DND-41 (cell line): ENCODE results near the gene CALY.
A peak's percentile ranks its signal among the peaks of the same experiment; 100 is the strongest.
"Not testable (repeated sequence)": the region's sequence is repeated elsewhere in the genome, so short reads cannot be mapped to it uniquely, and the experiment has no call there.

ENCODE experiments used
- ATAC-seq: fragments of 200-7000 bp; cut with Tn5 transposase; 3 replicates; pipeline ENCODE4 v1.9.1; 2021; ENCODE audit warnings: low read depth; ENCODE audit not compliant: insufficient read depth
- DNase-seq: peaks from one replicate; pipeline ENCODE4 v3.0.0-alpha.2; 2020
- H2AFZ ChIP-seq: 2 replicates; pipeline ENCODE4 v1.6.0; 2012; ENCODE audit warnings: low read depth, low read length
- H3K27ac ChIP-seq: 2 replicates; pipeline ENCODE4 v1.5.1; 2012; ENCODE audit warnings: low read length, inconsistent platforms
- H3K27me3 ChIP-seq: fragments of 200-600 bp; sonication (generic); 2 replicates; pipeline ENCODE4 v1.6.0; 2012; ENCODE audit warnings: low read length, mild to moderate bottlenecking, inconsistent platforms; ENCODE audit not compliant: insufficient read depth, poor library complexity
- H3K36me3 ChIP-seq: 2 replicates; pipeline ENCODE4 v1.5.1; 2012; ENCODE audit warnings: low read length, inconsistent platforms; ENCODE audit not compliant: insufficient read depth
- H3K4me1 ChIP-seq: 2 replicates; pipeline ENCODE4 v1.5.1; 2012; ENCODE audit warnings: mild to moderate bottlenecking, low read length; ENCODE audit not compliant: insufficient read depth
- H3K4me2 ChIP-seq: 2 replicates; pipeline ENCODE4 v1.6.0; 2012; ENCODE audit warnings: mild to moderate bottlenecking, moderate library complexity, low read length, inconsistent platforms; ENCODE audit not compliant: insufficient read depth
- H3K4me3 ChIP-seq, 2 experiments: fragments of 200-600 bp in 1 of 2; shearing (Covaris generic) in 1 of 2; 2 replicates each; pipeline ENCODE4 v1.5.1; 2012 to 2016; ENCODE audit warnings: inconsistent platforms in 2 of 2, low read length in 2 of 2, mild to moderate bottlenecking in 2 of 2, low read depth in 1 of 2, moderate library complexity in 1 of 2
- H3K79me2 ChIP-seq: 2 replicates; pipeline ENCODE4 v1.6.0; 2012; ENCODE audit warnings: low read length, inconsistent platforms; ENCODE audit not compliant: insufficient read depth
- H3K9ac ChIP-seq: 2 replicates; pipeline ENCODE4 v1.6.0; 2012; ENCODE audit warnings: low read depth, mild to moderate bottlenecking, inconsistent platforms, low read length, moderate library complexity
- H3K9me3 ChIP-seq: 2 replicates; pipeline ENCODE4 v1.5.1; 2012; ENCODE audit warnings: low read length, moderate library complexity, mild to moderate bottlenecking, inconsistent platforms; ENCODE audit not compliant: insufficient read depth, severe bottlenecking
- H4K20me1 ChIP-seq: 2 replicates; pipeline ENCODE4 v1.6.0; 2012; ENCODE audit warnings: low read length; ENCODE audit not compliant: insufficient read depth
- EZH2 ChIP-seq: IDR thresholded peaks from 3 replicates; pipeline ENCODE4 v1.6.1; 2012; ENCODE audit warnings: borderline replicate concordance, low read depth, mild to moderate bottlenecking, moderate library complexity, low read length, inconsistent platforms; ENCODE audit not compliant: severe bottlenecking
- TF ChIP-seq, protein P1 (sequence below): IDR thresholded peaks from 2 replicates; pipeline ENCODE4 v1.5.1; 2012; ENCODE audit warnings: borderline replicate concordance, low read length, moderate library complexity, mild to moderate bottlenecking; ENCODE audit not compliant: poor library complexity, severe bottlenecking; ENCODE audit errors: extremely low read depth

The CALY gene

DNA sequence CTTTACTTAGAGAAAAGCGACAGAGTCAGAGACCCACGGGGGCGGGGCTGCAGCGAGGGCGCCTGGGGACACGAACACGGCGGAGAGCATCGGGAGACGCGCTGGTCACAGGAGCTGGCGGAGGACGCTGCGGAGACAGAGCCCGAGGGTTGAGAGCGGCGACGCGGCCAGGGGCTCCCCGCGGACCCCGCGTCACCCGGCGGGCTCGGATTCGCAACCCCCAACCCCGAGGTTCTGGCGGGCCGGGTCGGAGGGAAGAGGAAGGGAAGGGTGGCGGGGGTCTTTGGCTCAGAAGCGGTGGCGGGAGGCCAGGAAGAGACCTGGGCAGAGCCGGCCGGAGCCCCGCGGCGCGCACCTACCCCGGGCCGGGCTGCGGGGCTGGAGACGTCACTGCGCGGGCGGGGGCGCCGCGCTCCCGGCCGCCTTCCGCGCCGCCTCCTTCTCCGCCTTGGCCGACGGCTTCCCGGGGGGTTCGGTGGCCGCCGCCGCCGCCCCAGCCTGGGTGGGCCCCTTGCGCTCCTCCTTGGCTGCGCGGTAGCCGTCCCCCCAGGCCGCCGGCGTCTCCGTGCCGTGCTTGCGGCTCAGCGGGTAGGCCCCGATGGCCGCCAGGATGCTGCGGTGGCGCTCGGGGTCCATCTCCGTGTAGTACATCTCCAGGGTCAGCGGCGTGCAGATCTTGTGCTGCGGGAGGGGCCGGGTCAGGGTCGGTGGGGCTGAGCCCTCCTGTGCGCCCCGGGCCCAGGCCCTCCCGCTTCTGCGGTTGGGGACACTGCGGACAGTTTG, 11.1 kb downstream of the CALY start:
- no peaks in the 10 kb centered on the region for H3K79me2 ChIP-seq
- H3K4me2 ChIP-seq: no peak overlapping the region; the same call in 1 of the 2 replicates
- H3K36me3 ChIP-seq: no peaks in the 10 kb centered on the region
- no peak overlapping the region for H3K4me3 ChIP-seq
- H3K4me1 ChIP-seq: peaks cover 13% of the 10 kb centered on the region
- no peaks in the 10 kb centered on the region for H3K9me3 ChIP-seq
- H3K27ac ChIP-seq: no peak overlapping the region
- no peak for TF ChIP-seq EZH2
- TF ChIP-seq, protein P1, sequence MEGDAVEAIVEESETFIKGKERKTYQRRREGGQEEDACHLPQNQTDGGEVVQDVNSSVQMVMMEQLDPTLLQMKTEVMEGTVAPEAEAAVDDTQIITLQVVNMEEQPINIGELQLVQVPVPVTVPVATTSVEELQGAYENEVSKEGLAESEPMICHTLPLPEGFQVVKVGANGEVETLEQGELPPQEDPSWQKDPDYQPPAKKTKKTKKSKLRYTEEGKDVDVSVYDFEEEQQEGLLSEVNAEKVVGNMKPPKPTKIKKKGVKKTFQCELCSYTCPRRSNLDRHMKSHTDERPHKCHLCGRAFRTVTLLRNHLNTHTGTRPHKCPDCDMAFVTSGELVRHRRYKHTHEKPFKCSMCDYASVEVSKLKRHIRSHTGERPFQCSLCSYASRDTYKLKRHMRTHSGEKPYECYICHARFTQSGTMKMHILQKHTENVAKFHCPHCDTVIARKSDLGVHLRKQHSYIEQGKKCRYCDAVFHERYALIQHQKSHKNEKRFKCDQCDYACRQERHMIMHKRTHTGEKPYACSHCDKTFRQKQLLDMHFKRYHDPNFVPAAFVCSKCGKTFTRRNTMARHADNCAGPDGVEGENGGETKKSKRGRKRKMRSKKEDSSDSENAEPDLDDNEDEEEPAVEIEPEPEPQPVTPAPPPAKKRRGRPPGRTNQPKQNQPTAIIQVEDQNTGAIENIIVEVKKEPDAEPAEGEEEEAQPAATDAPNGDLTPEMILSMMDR: no peak
- ATAC-seq: no peak
- no peak overlapping the region; the same call in 1 of the 2 replicates for H3K9ac ChIP-seq
- DNase-seq: no peak
- no peak overlapping the region for H2AFZ ChIP-seq
- H4K20me1 ChIP-seq: no peaks in the 10 kb centered on the region
- peaks cover 3% of the 10 kb centered on the region for H3K27me3 ChIP-seq

DNA sequence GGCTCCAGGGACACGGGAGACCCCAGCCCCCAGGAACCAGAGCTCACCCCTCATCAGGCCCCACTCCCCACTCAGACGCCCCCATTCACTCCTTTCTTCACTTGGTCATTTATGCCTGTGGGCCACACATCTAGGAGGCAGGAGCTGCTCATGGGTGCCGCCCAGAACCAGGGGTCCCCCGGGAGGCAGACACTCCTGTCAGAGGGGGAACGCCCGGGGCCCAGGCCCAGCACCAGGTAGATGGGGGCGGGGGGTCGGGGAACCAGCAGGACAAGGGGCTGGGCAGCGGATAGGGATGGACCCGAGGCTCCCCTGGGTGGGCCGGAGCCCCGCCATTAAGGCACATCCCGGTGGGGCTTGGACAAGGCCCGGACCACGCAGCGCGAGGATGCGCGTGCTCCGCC, 11.8 kb downstream of the CALY start:
- TF ChIP-seq EZH2: no peak
- TF ChIP-seq, protein P1: no peak
- H4K20me1 ChIP-seq: no peaks in the 10 kb centered on the region
- H3K4me1 ChIP-seq: peaks cover 10% of the 10 kb centered on the region
- no peak overlapping the region; a peak in 1 of 4 replicates for H3K4me3 ChIP-seq
- no peaks in the 10 kb centered on the region for H3K79me2 ChIP-seq
- H3K4me2 ChIP-seq: peak overlapping the region; percentile 62
- H3K9ac ChIP-seq: peak overlapping the region; percentile 37; the same call in 1 of the 2 replicates
- no peaks in the 10 kb centered on the region for H3K9me3 ChIP-seq
- no peak overlapping the region for H3K27ac ChIP-seq
- peak overlapping the region; percentile 38 for H2AFZ ChIP-seq
- ATAC-seq (no peak), DNase-seq (no peak)
- peaks cover 3% of the 10 kb centered on the region for H3K27me3 ChIP-seq
- H3K36me3 ChIP-seq: no peaks in the 10 kb centered on the region

DNA sequence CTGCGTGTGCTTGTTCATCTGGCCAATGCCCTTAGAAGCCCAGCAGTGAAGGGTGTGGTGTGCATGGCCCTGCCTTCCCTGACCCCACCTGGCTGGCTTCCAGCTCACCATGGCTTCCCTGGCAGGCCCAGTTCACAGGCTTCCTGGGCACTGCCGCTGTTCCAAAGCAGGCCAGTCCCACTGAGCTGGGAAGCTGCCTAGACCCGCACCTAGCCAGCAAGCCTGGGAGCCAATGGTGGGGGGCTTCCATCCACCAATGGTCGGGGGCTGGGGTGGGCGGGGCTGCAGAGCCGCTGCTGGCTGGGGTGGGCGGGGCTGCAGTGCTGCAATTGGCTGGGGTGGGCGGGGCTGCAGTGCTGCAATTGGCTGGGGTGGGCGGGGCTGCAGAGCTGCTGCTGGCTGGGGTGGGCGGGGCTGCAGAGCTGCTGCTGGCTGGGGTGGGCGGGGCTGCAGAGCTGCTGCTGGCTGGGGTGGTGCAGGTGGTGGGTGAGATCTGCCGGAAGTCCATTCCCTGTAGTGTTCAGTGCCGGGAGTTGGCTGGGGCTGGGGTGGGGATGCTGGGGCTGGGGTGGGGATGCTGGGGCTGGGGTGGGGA, 12.4 kb downstream of the CALY start:
- H3K4me1 ChIP-seq: peaks cover 8% of the 10 kb centered on the region
- peaks cover 2% of the 10 kb centered on the region; the same call in 1 of the 2 replicates for H4K20me1 ChIP-seq
- no peak overlapping the region for H3K9ac ChIP-seq
- peaks cover 5% of the 10 kb centered on the region for H3K27me3 ChIP-seq
- H3K27ac ChIP-seq: no peak overlapping the region
- H2AFZ ChIP-seq: no peak overlapping the region
- peak overlapping the region; percentile 62; the same call in 1 of the 2 replicates for H3K4me2 ChIP-seq
- ATAC-seq (peak; percentile 98), DNase-seq (peak; percentile 89)
- H3K9me3 ChIP-seq: no peaks in the 10 kb centered on the region
- TF ChIP-seq, protein P1: no peak
- no peak for TF ChIP-seq EZH2
- H3K4me3 ChIP-seq: no peak overlapping the region
- H3K79me2 ChIP-seq: no peaks in the 10 kb centered on the region
- H3K36me3 ChIP-seq: no peaks in the 10 kb centered on the region

DNA sequence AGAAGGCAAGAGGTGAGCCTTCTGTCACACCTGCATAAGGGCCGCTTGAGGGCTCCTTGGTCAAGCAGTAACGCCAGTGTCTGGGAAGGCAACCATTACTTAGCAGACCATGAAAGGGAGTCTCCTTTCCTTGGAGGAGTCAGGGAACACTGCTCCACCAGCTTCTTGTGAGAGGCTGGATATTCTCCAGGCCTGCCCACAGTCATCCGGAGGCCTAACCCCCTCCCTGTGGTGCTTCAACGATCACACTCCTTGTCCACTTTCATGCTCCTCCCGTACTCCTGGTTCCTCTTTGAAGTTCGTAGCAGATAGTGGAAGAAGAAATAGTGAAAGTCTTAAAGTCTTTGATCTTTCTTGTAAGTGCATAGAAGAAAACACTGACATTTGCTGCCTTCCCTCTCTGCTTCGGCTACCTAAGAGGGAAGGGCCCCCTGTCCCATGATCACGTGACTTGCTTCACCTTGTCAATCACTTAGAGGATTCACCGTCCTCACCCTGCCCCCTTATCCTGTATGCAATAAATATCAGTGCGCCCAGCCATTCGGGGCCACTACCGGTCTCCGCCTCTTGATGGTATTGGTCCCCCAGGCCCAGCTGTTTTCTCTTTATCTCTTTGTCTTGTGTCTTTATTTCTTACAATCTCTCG, 14.5 kb downstream of the CALY start:
- H3K9ac ChIP-seq, H2AFZ ChIP-seq, ATAC-seq, H3K4me2 ChIP-seq, H3K36me3 ChIP-seq, H3K79me2 ChIP-seq, H3K9me3 ChIP-seq, H4K20me1 ChIP-seq, H3K27ac ChIP-seq, H3K4me3 ChIP-seq, DNase-seq: not testable (repeated sequence)
- H3K4me1 ChIP-seq: peaks cover 14% of the 10 kb centered on the region
- H3K27me3 ChIP-seq: peaks cover 10% of the 10 kb centered on the region

DNA sequence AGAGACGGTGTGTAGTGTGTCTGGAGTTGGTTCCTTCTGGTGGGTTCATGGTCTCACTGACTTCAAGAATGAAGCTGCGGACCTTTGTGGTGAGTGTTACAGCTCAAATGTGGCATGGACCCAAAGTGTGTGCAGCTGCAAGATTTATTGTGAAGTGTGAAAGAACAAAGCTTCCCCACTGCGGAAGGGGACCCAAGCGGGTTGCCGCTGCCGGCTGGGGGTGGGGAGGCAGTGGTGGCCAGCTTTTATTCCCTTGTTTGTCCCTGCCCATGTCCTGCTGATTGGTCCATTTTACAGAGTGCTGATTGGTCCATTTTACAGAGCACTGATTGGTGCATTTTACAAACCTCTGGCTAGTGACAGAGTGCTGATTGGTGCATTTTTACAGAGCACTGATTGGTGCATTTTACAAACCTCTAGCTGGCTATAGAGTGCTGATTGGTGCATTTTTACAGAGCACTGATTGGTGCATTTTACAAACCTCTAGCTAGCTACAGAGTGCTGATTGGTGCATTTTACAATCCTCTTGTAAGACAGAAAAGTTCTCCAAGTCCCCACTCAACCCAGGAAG, 15.8 kb downstream of the CALY start:
- not testable (repeated sequence) for H4K20me1 ChIP-seq, ATAC-seq, H3K9ac ChIP-seq, H3K9me3 ChIP-seq, H2AFZ ChIP-seq, DNase-seq, H3K79me2 ChIP-seq, H3K4me3 ChIP-seq, H3K4me2 ChIP-seq, H3K36me3 ChIP-seq, H3K27ac ChIP-seq
- H3K27me3 ChIP-seq: peaks cover 10% of the 10 kb centered on the region
- H3K4me1 ChIP-seq: peaks cover 14% of the 10 kb centered on the region
